ENCODE data around the gene PTPRD.

DNA sequence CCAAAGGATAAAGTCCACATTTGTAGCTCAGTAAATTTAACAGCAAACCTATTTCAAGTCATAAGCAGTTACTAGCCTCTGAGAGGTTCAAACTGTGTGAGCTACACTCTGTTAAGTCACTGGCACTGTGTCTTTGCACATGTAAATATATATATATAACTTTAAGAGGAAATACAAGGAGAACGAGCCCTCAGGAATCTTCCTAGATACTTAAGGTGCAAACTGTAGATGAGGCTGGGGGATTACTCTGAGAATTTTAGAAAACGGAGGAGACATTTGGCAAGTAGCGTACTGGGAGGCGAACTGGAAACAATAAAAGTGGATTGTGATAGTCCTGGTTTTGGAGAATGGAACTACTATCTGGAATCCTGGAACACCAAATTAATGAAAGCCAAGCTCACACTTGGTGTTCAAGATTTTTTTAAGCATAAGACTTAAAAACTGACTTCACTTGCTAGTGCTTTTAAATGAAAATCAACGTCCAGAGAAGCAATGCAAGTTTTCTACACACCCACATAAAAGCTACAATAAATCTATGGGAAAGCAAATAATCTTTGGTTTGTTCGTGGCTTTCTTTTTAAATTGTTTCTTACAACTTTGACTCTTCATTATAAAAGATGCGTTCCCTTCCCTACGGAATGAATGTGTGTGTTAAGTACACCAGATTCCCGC is 1756.3 kb downstream of the PTPRD start:
- TF ChIP-seq, protein P1, sequence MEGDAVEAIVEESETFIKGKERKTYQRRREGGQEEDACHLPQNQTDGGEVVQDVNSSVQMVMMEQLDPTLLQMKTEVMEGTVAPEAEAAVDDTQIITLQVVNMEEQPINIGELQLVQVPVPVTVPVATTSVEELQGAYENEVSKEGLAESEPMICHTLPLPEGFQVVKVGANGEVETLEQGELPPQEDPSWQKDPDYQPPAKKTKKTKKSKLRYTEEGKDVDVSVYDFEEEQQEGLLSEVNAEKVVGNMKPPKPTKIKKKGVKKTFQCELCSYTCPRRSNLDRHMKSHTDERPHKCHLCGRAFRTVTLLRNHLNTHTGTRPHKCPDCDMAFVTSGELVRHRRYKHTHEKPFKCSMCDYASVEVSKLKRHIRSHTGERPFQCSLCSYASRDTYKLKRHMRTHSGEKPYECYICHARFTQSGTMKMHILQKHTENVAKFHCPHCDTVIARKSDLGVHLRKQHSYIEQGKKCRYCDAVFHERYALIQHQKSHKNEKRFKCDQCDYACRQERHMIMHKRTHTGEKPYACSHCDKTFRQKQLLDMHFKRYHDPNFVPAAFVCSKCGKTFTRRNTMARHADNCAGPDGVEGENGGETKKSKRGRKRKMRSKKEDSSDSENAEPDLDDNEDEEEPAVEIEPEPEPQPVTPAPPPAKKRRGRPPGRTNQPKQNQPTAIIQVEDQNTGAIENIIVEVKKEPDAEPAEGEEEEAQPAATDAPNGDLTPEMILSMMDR (conservative IDR thresholded peaks at IDR 0.05 in 1 of 2, IDR thresholded peaks at IDR 0.05 in 1 of 2; ENCODE audit: extremely low read depth in 1 of 2, insufficient read depth in 1 of 2, low read depth in 1 of 2, low read length in 2 of 2) = no peak
- no peak for TF ChIP-seq EZH2 (IDR thresholded peaks at IDR 0.05; ENCODE audit: borderline replicate concordance, low read length)
